Nasal cavity respiratory epithelium epithelial cell of viscerocranial mucosa (primary cell): ENCODE data around the gene GTPBP8. TPM values are rescaled to one million over a fixed set of nuclear protein-coding genes. Genes with fewer than 3 reads are reported as not detected.

Experiments used
- total RNA-seq: library from RNA; depleted of rRNA; stranded (reverse); fragments of >200 nt; gene quantifications from 2 replicates; pipeline ENCODE4 v1.2.3, GENCODE V29; 2014

Gene GTPBP8
- 29.0 and 30.8 TPM in 2 replicates for total RNA-seq

DNA sequence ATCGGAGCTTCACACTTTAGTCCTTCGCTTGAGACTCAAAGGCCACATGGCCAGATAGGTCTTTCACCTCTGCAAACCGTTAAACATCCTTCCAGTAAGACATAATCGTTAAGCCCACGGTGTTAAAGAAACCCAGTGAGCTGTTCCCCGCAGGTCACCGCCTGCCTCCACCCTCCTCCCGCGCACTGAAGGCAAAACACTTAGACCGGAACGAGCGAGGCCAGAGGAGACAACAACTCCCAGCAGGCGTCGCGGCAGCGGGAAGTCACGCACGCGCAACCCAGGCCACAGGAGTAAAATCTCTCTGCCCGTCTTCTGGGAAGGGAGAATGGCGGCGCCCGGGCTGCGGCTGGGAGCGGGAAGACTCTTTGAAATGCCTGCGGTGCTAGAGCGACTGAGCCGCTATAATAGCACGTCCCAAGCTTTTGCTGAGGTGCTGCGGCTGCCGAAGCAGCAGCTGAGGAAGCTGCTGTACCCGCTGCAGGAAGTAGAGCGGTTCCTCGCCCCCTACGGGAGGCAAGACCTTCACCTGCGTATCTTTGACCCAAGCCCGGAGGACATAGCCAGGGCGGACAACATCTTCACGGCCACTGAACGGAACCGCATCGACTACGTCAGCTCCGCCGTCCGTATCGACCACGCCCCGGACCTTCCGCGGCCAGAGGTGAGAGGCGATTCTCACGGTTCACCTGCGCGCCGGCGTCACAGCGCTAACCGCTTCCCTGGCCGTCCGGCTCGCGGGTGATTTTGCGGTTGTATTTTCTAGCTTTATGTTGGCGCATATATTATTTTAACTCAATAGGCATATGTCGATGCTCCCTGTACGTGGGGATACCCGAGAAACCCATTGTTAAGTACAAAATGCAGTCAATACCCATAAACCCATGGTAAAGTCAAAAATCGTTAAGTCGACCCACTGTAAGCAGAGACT, at the start of gene GTPBP8:
Gene GTPBP8, plus strand, starts transcription at position 313 of the 931 bp plus-strand sequence. Its CDS starts 16 bp downstream, at position 329.

GRCh38 chr3:112974894-112975293, 15.9 kb upstream of the GTPBP8 start, which contains the start of gene CD200R1:
Gene CD200R1, minus strand, starts transcription at chr3:112975103. Its CDS starts 246 bp downstream, at chr3:112974857.

Other genes with a start within 250 kb of the GTPBP8 start
- gene CD200R1L, start 144.1 kb upstream of the GTPBP8 start, total RNA-seq = not detected in 2 replicates
- gene CD200R1, start 15.9 kb upstream of the GTPBP8 start, total RNA-seq = under 0.01 and 0.07 TPM in 2 replicates
- 0.34 and 1.1 TPM in 2 replicates for gene BOC, start 220.6 kb downstream of the GTPBP8 start, total RNA-seq